Endothelial cell of umbilical vein (primary cell): Measurements from ENCODE around the gene CARMIL1. TPM values are rescaled to one million over a fixed set of nuclear protein-coding genes. Genes with fewer than 3 reads are reported as not detected.

Experiments used
- BruUV-seq: library from RNA; stranded (reverse); fragments of 400-500 nt; replicated peaks from 2 replicates; lab custom pipeline; 2021; lab: Mats Ljungman, UMichigan
- CTCF ChIA-PET: fragments of 300-600, 350-600 bp; sonication (Branson Sonifier 250); formaldehyde crosslinking; loops from one replicate; lab custom pipeline; 2021; ENCODE audit warnings: antibody characterized with exemption, inconsistent platforms; lab: Charles Lee
- POLR2A ChIA-PET: fragments of 300-600, 350-600 bp; sonication (Branson Sonifier 250); formaldehyde crosslinking; loops from one replicate; lab custom pipeline; 2021; ENCODE audit warnings: antibody characterized with exemption, inconsistent platforms; lab: Charles Lee
- DNase-seq: peaks from one replicate; pipeline ENCODE4 v3.0.0-alpha.2; 2011; ENCODE audit warnings: low read depth, low spot score
- FAIRE-seq: peaks from 2 replicates; lab custom pipeline; 2011; peaks lifted over from hg19 to GRCh38; lab: Jason Lieb, UNC
- H2AFZ ChIP-seq: 2 replicates; pipeline ENCODE4 v1.6.0; 2012; ENCODE audit warnings: low read depth, low read length, control low read depth, inconsistent platforms
- H3K27ac ChIP-seq: 2 replicates; pipeline ENCODE4 v1.5.1; 2011; ENCODE audit warnings: low read depth, mild to moderate bottlenecking, control low read depth, low read length, moderate library complexity; ENCODE audit not compliant: insufficient read depth
- H3K27me3 ChIP-seq, 2 experiments: 2 replicates each; pipeline versions ENCODE4 v1.6.0 to v1.6.1; 2011; ENCODE audit warnings: low read length in 2 of 2, mixed read lengths in 1 of 2; ENCODE audit not compliant: control insufficient read depth in 2 of 2, insufficient read depth in 2 of 2
- H3K36me3 ChIP-seq, 2 experiments: 2 replicates in 1 of 2; 3 replicates in 1 of 2; pipeline ENCODE4 v1.5.1; 2011; ENCODE audit warnings: low read length in 2 of 2, mild to moderate bottlenecking in 1 of 2, moderate library complexity in 1 of 2; ENCODE audit not compliant: control insufficient read depth in 2 of 2, insufficient read depth in 2 of 2; ENCODE audit errors: extremely low read depth in 1 of 2
- H3K4me1 ChIP-seq: 3 replicates; pipeline ENCODE4 v1.5.1; 2011; ENCODE audit warnings: mild to moderate bottlenecking, low read length; ENCODE audit not compliant: control insufficient read depth, insufficient read depth; ENCODE audit errors: extremely low read depth
- H3K4me2 ChIP-seq: 2 replicates; pipeline ENCODE4 v1.6.1; 2011; ENCODE audit warnings: low read length, control low read depth, mixed read lengths; ENCODE audit not compliant: insufficient read depth
- H3K4me3 ChIP-seq, 3 experiments: fragments of 200-600 bp in 1 of 3; sonication (generic), shearing (Covaris generic) in 1 of 3; replicated peaks in 1 of 3; 2 replicates each; pipeline ENCODE4 v1.5.1; 2011 to 2016; ENCODE audit warnings: control low read depth in 3 of 3, low read length in 3 of 3, mild to moderate bottlenecking in 2 of 3, inconsistent platforms in 1 of 3, low read depth in 1 of 3, moderate library complexity in 1 of 3; ENCODE audit not compliant: insufficient read depth in 1 of 3
- H3K79me2 ChIP-seq: 2 replicates; pipeline ENCODE4 v1.6.0; 2012; ENCODE audit warnings: low read length, inconsistent platforms; ENCODE audit not compliant: control insufficient read depth, insufficient read depth
- H3K9ac ChIP-seq: replicated peaks from 2 replicates; pipeline ENCODE3; 2011; ENCODE audit warnings: low read length, control low read depth; ENCODE audit not compliant: insufficient read depth; ENCODE audit errors: extremely low read depth
- H3K9me1 ChIP-seq: replicated peaks from 3 replicates; pipeline ENCODE4 v1.6.0; 2011; ENCODE audit warnings: mild to moderate bottlenecking, low read length; ENCODE audit not compliant: control insufficient read depth, insufficient read depth; ENCODE audit errors: extremely low read depth
- H3K9me3 ChIP-seq: replicated peaks from 2 replicates; pipeline ENCODE4 v1.5.1; 2012; ENCODE audit warnings: low read length, inconsistent platforms; ENCODE audit not compliant: control insufficient read depth, insufficient read depth
- H4K20me1 ChIP-seq: replicated peaks from 2 replicates; pipeline ENCODE3; 2011; ENCODE audit warnings: mild to moderate bottlenecking, low read length; ENCODE audit not compliant: control insufficient read depth, insufficient read depth; ENCODE audit errors: extremely low read depth
- CTCF ChIP-seq, 2 donors: IDR thresholded peaks; 1 replicate in 1 of 2; 2 replicates in 1 of 2; pipeline ENCODE4 v1.5.1; 2011; ENCODE audit warnings: low read length in 2 of 2, mild to moderate bottlenecking in 2 of 2, moderate library complexity in 2 of 2, control low read depth in 1 of 2, inconsistent platforms in 1 of 2, low read depth in 1 of 2; ENCODE audit not compliant: insufficient read depth in 1 of 2; ENCODE audit errors: extremely low read depth in 1 of 2
- EZH2 ChIP-seq: IDR thresholded peaks from 2 replicates; pipeline ENCODE4 v1.6.1; 2012; ENCODE audit warnings: borderline replicate concordance, low read depth, mild to moderate bottlenecking, moderate library complexity, low read length, inconsistent platforms; ENCODE audit not compliant: severe bottlenecking
- FOS ChIP-seq: IDR thresholded peaks from 2 replicates; pipeline ENCODE4 v1.6.1; 2011; ENCODE audit warnings: mild to moderate bottlenecking, low read length, moderate library complexity, borderline replicate concordance; ENCODE audit not compliant: insufficient read depth
- GATA2 ChIP-seq: IDR thresholded peaks from 2 replicates; pipeline ENCODE4 v1.7.0; 2011; ENCODE audit warnings: low read depth, mild to moderate bottlenecking, moderate library complexity, mixed read lengths, low read length; ENCODE audit not compliant: insufficient read length, insufficient read depth
- JUN ChIP-seq: IDR thresholded peaks from 2 replicates; pipeline ENCODE4 v1.6.1; 2011; ENCODE audit warnings: borderline replicate concordance, low read depth; ENCODE audit not compliant: insufficient read length, insufficient read depth
- MAX ChIP-seq: IDR thresholded peaks from 2 replicates; pipeline ENCODE4 v1.6.1; 2011; ENCODE audit not compliant: insufficient read depth, insufficient read length
- MYC ChIP-seq: IDR thresholded peaks from one replicate; pipeline ENCODE4 v1.6.1; 2011; ENCODE audit warnings: mild to moderate bottlenecking, low read depth, low read length
- POLR2A ChIP-seq: IDR thresholded peaks from 2 replicates; pipeline ENCODE4 v1.6.1; 2012; ENCODE audit warnings: low read depth, mild to moderate bottlenecking, control low read depth, low read length
- POLR2AphosphoS5 ChIP-seq: IDR thresholded peaks from 2 replicates; pipeline ENCODE4 v1.6.1; 2012; ENCODE audit warnings: low read depth, mild to moderate bottlenecking, control low read depth, low read length, moderate library complexity; ENCODE audit not compliant: insufficient read depth
- dilution Hi-C: fragments of 300-500 bp; cut with MboI; formaldehyde crosslinking; loops from one replicate; pipeline ENCODE4 v1.15.0; 2019; ENCODE audit warnings: low sequenced_read_pairs; ENCODE audit not compliant: extremely low pct_ligation_motif_present
- intact Hi-C: fragments of 100-400 bp; cut with micrococcal nuclease; formaldehyde crosslinking; loops from one replicate; pipeline ENCODE4 v1.10.0; 2022
- polyA plus RNA-seq, 4 experiments: library from polyadenylated mRNA; depleted of rRNA in 3 of 4; stranded (reverse) in 3 of 4; unstranded in 1 of 4; fragments of >200 nt; gene quantifications; 2 replicates each; pipeline versions ENCODE4 v1.2.1 to v1.2.3, GENCODE V29; 2011 to 2012; ENCODE audit warnings: missing spikeins in 1 of 4
- total RNA-seq: library from RNA; stranded (reverse); gene quantifications from 2 replicates; pipeline ENCODE4 v1.2.3, GENCODE V29; 2021

The CARMIL1 gene
- total and polyA plus RNA-seq, 2 donors (not counting 3 experiments of a cell fraction or from before 2014, with no cell fraction given) = 1.3 to 8.7 TPM

GRCh38 chr6:25315194-25316177 lies 36.3 kb downstream of the CARMIL1 start:
- H3K9me1 ChIP-seq = no peaks in the 10 kb centered on the region
- no peaks in the 10 kb centered on the region for H4K20me1 ChIP-seq
- H3K4me3 ChIP-seq = no peak overlapping the region
- intact Hi-C loops (no loop called here), dilution Hi-C loops (no loop called here)
- H3K9me3 ChIP-seq = no peaks in the 10 kb centered on the region
- TF ChIP-seq EZH2 (no peak), GATA2 (no peak), JUN (no peak), POLR2A (no peak), MYC (no peak), POLR2AphosphoS5 (no peak), CTCF (IDR thresholded peaks at IDR 0.05; ENCODE audit: extremely low read depth in 1 of 2, insufficient read depth in 1 of 2, low read depth in 1 of 2, low read length in 2 of 2) (no peak), MAX (no peak), FOS (no peak)
- H3K4me1 ChIP-seq = peaks cover 11% of the 10 kb centered on the region
- H3K9ac ChIP-seq = no peak overlapping the region
- FAIRE-seq = no peak
- no peaks in the 10 kb centered on the region for H3K27me3 ChIP-seq
- CTCF ChIA-PET = interaction anchor here (0.6 kb wide), 1 partner anchor 12 kb away, joined by 3 read pairs; no protein-coding TSS in a partner anchor
- no peak overlapping the region for H3K4me2 ChIP-seq
- no peak for DNase-seq
- H3K27ac ChIP-seq = no peak overlapping the region
- BruUV-seq = no TSS peak
- no peaks in the 10 kb centered on the region for H3K36me3 ChIP-seq
- POLR2A ChIA-PET = no interaction called here
- no peak overlapping the region for H2AFZ ChIP-seq
- no peaks in the 10 kb centered on the region for H3K79me2 ChIP-seq
